ENCODE data around the gene ZNF728. TPM values are rescaled to one million over a fixed set of nuclear protein-coding genes. Genes with fewer than 3 reads are reported as not detected.
"Not testable (repeated sequence)": the region's sequence is repeated elsewhere in the genome, so short reads cannot be mapped to it uniquely, and the experiment has no call there.

Gene ZNF728
- total RNA-seq, 4 donors from 2014 or later: 1.4 to 4.3 (median 2.4) TPM

DNA sequence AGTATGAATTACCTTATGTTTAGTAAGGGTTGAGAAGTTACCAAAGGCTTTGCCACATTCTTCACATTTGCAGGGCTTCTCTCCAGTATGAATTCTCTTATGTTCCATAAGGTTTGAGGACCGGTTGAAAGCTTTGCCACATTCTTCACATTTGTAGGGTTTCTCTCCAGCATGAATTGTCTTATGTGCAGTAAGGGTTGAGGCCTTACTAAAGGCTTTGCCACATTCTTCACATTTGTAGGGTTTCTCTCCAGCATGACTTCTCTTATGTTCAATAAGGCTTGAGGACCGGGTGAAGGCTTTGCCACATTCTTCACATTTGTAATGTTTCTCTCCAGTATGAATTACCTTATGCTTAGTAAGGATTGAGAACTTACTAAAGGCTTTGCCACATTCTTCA is 26.7 kb downstream of the ZNF728 start:
- ATAC-seq (ENCODE audit: low FRiP score) (no peak), DNase-seq (ENCODE audit: low spot score) (no peak)
- TF ChIP-seq, protein P1, sequence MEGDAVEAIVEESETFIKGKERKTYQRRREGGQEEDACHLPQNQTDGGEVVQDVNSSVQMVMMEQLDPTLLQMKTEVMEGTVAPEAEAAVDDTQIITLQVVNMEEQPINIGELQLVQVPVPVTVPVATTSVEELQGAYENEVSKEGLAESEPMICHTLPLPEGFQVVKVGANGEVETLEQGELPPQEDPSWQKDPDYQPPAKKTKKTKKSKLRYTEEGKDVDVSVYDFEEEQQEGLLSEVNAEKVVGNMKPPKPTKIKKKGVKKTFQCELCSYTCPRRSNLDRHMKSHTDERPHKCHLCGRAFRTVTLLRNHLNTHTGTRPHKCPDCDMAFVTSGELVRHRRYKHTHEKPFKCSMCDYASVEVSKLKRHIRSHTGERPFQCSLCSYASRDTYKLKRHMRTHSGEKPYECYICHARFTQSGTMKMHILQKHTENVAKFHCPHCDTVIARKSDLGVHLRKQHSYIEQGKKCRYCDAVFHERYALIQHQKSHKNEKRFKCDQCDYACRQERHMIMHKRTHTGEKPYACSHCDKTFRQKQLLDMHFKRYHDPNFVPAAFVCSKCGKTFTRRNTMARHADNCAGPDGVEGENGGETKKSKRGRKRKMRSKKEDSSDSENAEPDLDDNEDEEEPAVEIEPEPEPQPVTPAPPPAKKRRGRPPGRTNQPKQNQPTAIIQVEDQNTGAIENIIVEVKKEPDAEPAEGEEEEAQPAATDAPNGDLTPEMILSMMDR (IDR thresholded peaks at IDR 0.05): no peak

DNA sequence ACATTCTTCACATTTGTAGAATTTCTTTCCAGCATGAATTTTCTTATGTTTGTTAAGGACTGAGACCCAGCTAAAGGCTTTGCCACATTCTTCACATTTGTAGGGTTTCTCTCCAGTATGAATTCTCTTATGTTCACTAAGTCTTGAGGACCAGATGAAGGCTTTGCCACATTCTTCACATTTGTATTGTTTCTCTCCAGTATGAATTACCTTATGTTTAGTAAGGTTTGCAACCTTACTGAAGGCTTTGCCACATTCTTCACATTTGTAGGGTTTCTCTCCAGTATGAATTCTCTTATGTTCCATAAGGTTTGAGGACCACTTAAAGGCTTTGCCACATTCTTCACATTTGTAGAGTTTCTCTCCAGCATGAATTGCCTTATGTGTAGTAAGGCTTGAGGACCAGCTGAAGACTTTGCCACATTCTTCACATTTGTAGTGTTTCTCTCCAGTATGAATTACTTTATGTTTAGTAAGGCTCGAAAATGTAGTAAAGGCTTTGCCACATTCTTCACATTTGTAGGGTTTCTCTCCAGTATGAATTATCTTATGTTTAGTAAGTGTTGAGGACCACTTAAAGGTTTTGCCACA is 27.3 kb downstream of the ZNF728 start:
- ATAC-seq (ENCODE audit: low FRiP score): not testable (repeated sequence)

DNA sequence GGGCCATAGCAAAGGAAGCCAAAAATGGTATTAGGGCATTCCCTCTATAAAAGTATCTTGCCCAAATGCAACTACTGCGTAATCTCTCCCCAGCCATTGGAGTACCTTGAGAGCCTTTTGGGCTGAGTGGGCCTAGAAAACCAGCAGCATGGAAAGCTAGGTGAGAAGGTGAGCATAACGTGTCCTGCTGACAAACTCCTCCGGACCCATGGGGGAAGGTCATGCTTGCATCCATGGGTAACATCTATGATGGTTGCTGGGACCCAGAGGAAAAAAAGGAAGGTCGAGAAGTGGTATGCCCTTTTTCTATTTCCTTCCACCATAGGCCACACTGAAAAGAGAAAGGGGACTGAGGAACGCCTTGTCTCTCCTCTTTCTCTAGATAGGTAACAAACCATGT is 57.4 kb downstream of the ZNF728 start:
- DNase-seq (ENCODE audit: low spot score) (no peak), ATAC-seq (ENCODE audit: low FRiP score) (no peak)
- TF ChIP-seq, protein P1 (IDR thresholded peaks at IDR 0.05): no peak

More for the DNA sequence above, 27.3 kb downstream of the ZNF728 start:
- DNase-seq (ENCODE audit: low spot score): not testable (repeated sequence)

DNA sequence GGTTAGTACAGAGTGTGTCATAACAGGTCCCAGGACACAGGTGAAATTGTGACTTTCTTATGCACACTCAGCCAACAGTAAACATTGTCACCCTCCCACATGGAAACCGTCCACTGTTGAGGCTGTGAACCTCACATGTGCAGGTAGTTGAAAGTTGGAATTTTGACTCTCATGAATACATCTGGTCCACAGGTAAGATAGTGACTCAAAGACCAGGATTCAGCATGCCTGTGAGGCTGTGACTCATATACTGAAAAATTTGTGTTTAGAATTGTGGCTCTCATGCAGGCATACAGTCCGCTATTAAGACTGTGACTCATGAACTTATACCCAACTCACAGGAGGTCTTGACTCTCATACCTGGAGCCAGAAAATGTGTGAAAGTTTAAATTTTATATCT is 67.8 kb downstream of the ZNF728 start:
- no peak for ATAC-seq (ENCODE audit: low FRiP score)
- TF ChIP-seq, protein P1 (IDR thresholded peaks at IDR 0.05): no peak
- no peak for DNase-seq (ENCODE audit: low spot score)

DNA sequence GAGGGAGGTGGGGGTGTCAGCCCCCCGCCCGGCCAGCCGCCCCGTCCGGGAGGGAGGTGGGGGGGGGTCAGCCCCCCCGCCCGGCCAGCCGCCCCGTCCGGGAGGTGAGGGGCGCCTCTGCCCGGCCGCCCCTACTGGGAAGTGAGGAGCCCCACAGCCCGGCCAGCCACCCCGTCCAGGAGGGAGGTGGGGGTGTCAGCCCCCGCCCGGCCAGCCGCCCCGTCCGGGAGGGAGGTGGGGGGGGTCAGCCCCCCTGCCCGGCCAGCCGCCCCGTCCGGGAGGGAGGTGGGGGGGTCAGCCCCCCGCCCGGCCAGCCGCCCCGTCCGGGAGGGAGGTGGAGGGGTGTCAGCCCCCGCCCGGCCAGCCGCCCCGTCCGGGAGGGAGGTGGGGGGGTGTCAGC is 75.4 kb downstream of the ZNF728 start:
- not testable (repeated sequence) for DNase-seq (ENCODE audit: low spot score); ATAC-seq (ENCODE audit: low FRiP score)

DNA sequence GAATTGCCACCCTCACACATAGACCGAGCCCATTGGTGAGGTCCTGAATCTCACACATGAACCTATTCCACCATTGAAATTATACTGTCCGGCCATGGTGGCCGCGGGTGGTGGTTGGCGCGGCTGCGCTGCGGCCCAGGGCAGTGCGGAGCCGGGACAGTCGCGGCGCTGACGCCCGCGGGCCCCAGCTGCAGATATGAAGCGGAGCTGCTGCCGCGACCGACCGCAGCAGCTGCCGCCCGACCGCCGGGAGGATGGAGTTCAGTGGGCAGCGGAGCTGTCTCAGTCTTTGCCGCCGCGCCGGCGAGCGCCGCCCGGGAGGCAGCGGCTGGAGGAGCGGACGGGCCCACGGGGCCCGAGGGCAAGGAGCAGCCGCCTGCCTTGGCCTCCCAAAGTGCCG is 77.8 kb downstream of the ZNF728 start:
- DNase-seq (ENCODE audit: low spot score); ATAC-seq (ENCODE audit: low FRiP score): not testable (repeated sequence)

Small RNA genes lying within 50 kb of the gene (small RNA-seq; reads per million reads assigned to genes)
- gene AC022145.2: not detected

Other genes with a start within 250 kb of the ZNF728 start
- gene ZNF99, start 219.0 kb downstream of the ZNF728 start, total RNA-seq: under 1 TPM in 2 of 4 donors, not detected in 2; 0.09 to 0.47 TPM
- gene ZNF723, start 170.9 kb downstream of the ZNF728 start, total RNA-seq: not detected
- not detected for gene ZNF730, start 113.8 kb upstream of the ZNF728 start, total RNA-seq
- 1 to 10 TPM; 1.3 to 4.9 (median 3.1) TPM for gene ZNF724, start 247.2 kb upstream of the ZNF728 start, total RNA-seq

Data from omental fat pad (tissue), 4 donors.